T-helper 22 cell (primary cell): ENCODE data around the gene C15orf39.

Experiments used
- DNase-seq: peaks from one replicate; pipeline ENCODE4 v3.0.0-alpha.2; 2020; ENCODE audit warnings: low read depth

The C15orf39 gene

GRCh38 chr15:75197062-75197630 is 4.5 kb upstream of the C15orf39 start:
- no peak for DNase-seq

- no peak for DNase-seq
Measured at GRCh38 chr15:75198560-75199356, 2.9 kb upstream of the C15orf39 start.

DNA sequence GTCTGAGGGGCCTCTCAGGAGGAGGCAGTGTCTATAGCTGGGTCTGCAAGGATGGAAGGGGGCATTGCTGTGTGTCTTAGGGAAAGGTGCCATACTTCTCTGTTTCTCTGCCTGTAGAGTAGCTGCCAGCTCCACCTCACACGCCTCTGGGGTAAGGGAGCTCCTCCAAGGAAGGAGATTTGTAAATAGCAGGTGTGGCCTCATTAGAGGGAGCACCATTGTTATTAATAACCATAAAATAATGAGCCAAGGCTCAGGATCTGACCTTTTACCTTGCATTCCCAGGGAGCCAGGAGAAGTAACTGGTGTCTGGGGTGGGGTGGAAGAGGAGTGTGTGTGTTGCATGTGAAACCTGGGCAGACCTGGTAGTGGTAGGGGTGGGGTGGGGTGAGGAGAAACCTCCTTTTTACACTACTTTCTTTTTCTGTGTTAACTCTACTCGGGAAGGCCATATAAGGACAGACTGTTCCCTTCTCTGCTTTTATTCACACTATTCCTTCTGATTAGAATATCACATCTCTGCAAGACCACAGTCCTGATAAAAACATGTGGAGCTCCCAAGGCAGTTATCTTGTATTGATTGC is 2.2 kb upstream of the C15orf39 start:
- no peak for DNase-seq

- no peak for DNase-seq
Measured at GRCh38 chr15:75200391-75200764, 1.3 kb upstream of the C15orf39 start.

GRCh38 chr15:75200765-75201615 is 692 bp upstream of the C15orf39 start:
- peak; percentile 8 for DNase-seq

- peak; percentile 79 for DNase-seq
Measured at GRCh38 chr15:75202251-75203016, 752 bp downstream of the C15orf39 start.

- DNase-seq = no peak
Measured at GRCh38 chr15:75203017-75203907, 1.6 kb downstream of the C15orf39 start.

DNA sequence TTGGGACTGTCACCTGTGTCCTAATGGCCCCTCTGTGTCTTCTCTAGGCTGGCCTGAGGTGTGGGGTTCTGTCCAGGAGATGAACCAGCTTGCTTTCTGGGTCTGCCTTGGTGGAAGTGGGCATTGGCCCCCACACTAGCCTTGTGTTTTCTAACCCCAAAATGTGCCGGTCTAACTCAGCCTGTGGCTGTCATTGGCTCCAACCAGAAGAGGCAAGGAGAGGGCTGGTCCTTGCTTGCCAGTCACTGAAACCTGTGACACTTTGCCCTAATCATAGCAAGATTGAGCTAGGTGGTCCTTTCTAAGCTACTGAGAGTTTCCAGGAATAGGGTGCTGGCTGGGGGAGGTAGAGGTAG is 2.2 kb downstream of the C15orf39 start:
- DNase-seq = no peak

GRCh38 chr15:75204340-75205063 is 2.8 kb downstream of the C15orf39 start:
- DNase-seq = peak; percentile 68

- DNase-seq = no peak
Measured at GRCh38 chr15:75205064-75205395, 3.3 kb downstream of the C15orf39 start.

DNA sequence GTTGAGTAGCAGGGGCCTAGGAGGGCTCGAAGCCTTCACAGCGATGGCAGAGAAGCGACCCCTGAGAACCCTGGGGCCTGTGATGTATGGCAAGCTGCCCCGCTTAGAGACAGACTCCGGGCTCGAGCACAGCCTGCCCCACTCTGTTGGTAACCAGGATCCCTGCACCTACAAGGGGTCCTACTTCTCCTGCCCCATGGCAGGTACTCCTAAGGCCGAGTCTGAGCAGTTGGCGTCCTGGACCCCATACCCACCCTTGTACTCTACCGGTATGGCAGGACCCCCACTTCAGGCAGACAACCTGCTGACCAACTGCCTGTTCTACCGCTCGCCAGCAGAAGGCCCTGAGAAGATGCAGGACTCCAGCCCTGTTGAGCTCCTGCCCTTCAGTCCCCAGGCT is 4.3 kb downstream of the C15orf39 start:
- no peak for DNase-seq

- DNase-seq = no peak
Measured at GRCh38 chr15:75206803-75207617, 5.3 kb downstream of the C15orf39 start.

- DNase-seq = no peak
Measured at GRCh38 chr15:75207618-75208500, 6.2 kb downstream of the C15orf39 start.

GRCh38 chr15:75208501-75209288 is 7.0 kb downstream of the C15orf39 start:
- no peak for DNase-seq

DNA sequence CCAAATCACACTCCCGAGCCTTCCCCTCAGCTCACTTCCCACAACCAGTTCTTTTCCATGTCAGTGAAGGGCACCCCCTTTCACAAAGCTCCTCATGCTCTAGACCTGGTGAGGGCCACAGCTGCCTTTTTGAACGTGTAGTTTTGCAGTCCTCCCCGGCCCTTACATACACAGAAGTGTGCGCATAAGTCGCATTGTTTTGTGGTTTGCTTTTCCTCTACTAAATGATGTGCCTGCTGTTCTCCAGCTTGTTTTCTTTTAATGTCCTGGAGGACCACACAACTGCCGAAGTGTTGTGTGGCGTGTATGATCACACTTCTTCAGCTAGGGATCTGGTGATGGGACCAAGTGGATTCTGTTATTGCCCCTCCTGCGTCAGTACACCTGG is 7.6 kb downstream of the C15orf39 start:
- no peak for DNase-seq

GRCh38 chr15:75210811-75211230 is 9.1 kb downstream of the C15orf39 start:
- no peak for DNase-seq

DNA sequence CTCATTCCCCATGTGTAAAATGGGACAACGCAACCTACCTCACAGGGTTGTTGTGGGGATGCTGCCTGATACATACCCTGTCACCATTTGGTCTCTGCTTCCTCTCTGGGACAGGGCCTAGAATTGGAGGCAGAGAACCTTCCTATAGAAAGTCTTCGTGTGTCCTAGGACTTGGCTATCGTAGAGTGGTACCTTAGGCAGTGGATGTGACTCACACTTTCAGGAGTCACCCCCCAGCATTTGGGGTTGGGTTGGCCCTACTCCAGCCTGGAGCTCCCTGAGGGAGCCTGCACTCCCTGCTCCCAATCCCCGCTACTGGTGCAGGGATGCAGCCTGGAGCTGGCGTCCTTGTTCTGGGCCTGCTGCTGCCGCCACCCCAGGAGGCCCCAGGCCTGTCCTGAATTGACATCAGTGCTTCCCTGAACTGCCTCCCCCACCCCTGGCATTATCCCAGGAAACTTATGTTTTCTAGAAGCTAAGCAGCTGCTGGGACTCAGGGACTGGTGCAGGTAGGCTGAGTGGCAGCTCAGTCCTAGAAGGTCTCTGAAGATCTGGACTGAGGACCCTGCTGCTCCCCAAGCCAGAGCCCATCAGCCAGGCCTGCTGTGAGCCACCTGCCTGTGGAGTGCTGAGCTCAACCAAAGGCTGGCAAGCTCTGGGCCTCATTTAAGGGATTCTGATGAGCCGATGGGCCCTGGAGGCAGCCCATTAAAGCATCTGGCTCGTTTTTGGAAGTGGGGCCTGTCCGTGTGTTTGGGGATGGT is 9.9 kb downstream of the C15orf39 start:
- no peak for DNase-seq
